ENCODE results near the gene MCFD2. TPM values are rescaled to one million over a fixed set of nuclear protein-coding genes. Genes with fewer than 3 reads are reported as not detected.

Gene MCFD2
- total RNA-seq, 1 donor from 2014 or later = 161 TPM

DNA sequence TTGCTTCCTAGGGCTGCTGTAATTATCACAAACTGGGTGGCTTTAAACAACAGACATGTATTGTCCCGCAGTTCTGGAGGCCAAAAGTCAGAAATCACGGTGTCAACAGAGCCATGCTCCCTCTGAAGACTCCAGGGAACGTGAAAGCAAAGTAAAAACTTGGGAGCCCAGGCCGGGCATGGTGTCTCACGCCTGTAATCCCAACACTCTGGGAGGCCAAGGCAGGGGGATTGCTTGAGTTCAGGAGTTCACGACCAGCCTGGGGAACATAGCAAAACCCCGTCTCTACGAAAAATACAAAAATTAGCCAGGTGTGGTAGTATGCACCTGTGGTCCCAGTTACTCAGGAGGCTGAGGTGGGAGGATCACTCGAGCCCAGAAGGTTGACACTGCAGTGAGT lies 63.5 kb downstream of the MCFD2 start:
- H4K20me1 ChIP-seq (ENCODE audit: insufficient read depth, low read length) = no peaks in the 10 kb centered on the region
- peaks cover 68% of the 10 kb centered on the region for H3K4me1 Mint-ChIP-seq (ENCODE audit: low read depth, unreplicated experiment)
- TF ChIP-seq EZH2 (IDR thresholded peaks at IDR 0.05; ENCODE audit: insufficient read depth, low read length) = no peak
- TF ChIP-seq, protein P1, sequence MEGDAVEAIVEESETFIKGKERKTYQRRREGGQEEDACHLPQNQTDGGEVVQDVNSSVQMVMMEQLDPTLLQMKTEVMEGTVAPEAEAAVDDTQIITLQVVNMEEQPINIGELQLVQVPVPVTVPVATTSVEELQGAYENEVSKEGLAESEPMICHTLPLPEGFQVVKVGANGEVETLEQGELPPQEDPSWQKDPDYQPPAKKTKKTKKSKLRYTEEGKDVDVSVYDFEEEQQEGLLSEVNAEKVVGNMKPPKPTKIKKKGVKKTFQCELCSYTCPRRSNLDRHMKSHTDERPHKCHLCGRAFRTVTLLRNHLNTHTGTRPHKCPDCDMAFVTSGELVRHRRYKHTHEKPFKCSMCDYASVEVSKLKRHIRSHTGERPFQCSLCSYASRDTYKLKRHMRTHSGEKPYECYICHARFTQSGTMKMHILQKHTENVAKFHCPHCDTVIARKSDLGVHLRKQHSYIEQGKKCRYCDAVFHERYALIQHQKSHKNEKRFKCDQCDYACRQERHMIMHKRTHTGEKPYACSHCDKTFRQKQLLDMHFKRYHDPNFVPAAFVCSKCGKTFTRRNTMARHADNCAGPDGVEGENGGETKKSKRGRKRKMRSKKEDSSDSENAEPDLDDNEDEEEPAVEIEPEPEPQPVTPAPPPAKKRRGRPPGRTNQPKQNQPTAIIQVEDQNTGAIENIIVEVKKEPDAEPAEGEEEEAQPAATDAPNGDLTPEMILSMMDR (IDR thresholded peaks at IDR 0.05; ENCODE audit: insufficient read depth, low read depth, low read length) = no peak
- H3K36me3 ChIP-seq (ENCODE audit: insufficient read depth, low read length) = no peaks in the 10 kb centered on the region
- no peak overlapping the region for H2AFZ ChIP-seq (ENCODE audit: low read depth, low read length)
- DNase-seq (ENCODE audit: low read depth) = no peak
- no peaks in the 10 kb centered on the region for H3K27me3 Mint-ChIP-seq (ENCODE audit: low read depth, unreplicated experiment)
- H3K4me2 ChIP-seq (ENCODE audit: low read length) = no peak overlapping the region
- H3K4me3 Mint-ChIP-seq (ENCODE audit: unreplicated experiment) = no peak overlapping the region
- peak overlapping the region; percentile 47 for H3K27ac ChIP-seq (ENCODE audit: low read depth, low read length)
- H3K79me2 ChIP-seq (ENCODE audit: insufficient read depth, low read length) = no peaks in the 10 kb centered on the region
- no peaks in the 10 kb centered on the region for H3K27me3 ChIP-seq (ENCODE audit: insufficient read depth, low read length)
- H3K9me3 Mint-ChIP-seq (ENCODE audit: unreplicated experiment) = peaks cover 7% of the 10 kb centered on the region
- H3K27ac Mint-ChIP-seq (ENCODE audit: unreplicated experiment) = no peak overlapping the region
- peaks cover 2% of the 10 kb centered on the region for H3K36me3 Mint-ChIP-seq (ENCODE audit: low read depth, unreplicated experiment)
- H3K4me3 ChIP-seq (ENCODE audit: insufficient read depth, low read depth, low read length) = no peak overlapping the region
- peaks cover 79% of the 10 kb centered on the region for H3K4me1 ChIP-seq (ENCODE audit: insufficient read depth, low read length)
- H3K9me3 ChIP-seq (ENCODE audit: insufficient read depth, low read depth, low read length) = no peaks in the 10 kb centered on the region
- H3K9ac ChIP-seq (ENCODE audit: low read length) = no peak overlapping the region
- FAIRE-seq = no peak

Other genes with a start within 250 kb of the MCFD2 start
- gene SOCS5, start 216.5 kb downstream of the MCFD2 start, total RNA-seq = 16.5 TPM in 2 replicates
- gene TTC7A, start 25.4 kb upstream of the MCFD2 start, total RNA-seq = 13.1 and 16.4 TPM in 2 replicates
- gene STPG4, start 239.5 kb upstream of the MCFD2 start, total RNA-seq = 0.55 and 0.64 TPM in 2 replicates

All from astrocyte (in vitro differentiated cells and primary cell).